ENCODE data around the gene DBNDD2.
A peak's percentile ranks its signal among the peaks of the same experiment; 100 is the strongest.

DBNDD2 gene, protein sequence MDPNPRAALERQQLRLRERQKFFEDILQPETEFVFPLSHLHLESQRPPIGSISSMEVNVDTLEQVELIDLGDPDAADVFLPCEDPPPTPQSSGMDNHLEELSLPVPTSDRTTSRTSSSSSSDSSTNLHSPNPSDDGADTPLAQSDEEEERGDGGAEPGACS

GRCh38 chr20:45407783-45408645 lies at the start of gene DBNDD2:
TSS of gene DBNDD2 (plus strand) at chr20:45408289. CDS start at chr20:45408468, 179 bp downstream.
- DNase-seq (ENCODE audit: low read depth) = no peak

DNA sequence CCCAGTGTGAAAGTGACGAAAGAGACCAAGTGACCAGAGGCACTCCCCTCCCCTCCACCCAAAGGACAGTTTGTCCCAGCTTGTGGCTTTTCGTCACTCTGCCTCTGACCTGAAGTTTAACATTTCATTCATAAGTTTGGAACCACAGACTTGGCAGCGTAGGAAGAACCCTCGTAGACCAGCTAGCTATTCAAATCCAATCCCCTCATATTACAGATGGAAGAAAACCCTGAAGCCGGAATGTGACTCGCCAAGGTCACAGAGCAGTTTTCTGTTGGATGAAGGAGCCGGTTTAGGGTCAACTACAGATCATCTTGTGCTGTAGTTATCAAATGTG lies 49.1 kb upstream of the DBNDD2 start:
- DNase-seq (ENCODE audit: low read depth) = no peak

- peak; percentile 62 for DNase-seq (ENCODE audit: low read depth)
Measured at GRCh38 chr20:45359406-45360148, 48.5 kb upstream of the DBNDD2 start.

- DNase-seq (ENCODE audit: low read depth) = no peak
Measured at GRCh38 chr20:45361793-45362192, 46.3 kb upstream of the DBNDD2 start.

GRCh38 chr20:45362804-45363610 lies 45.1 kb upstream of the DBNDD2 start, which contains the start of gene SYS1:
TSS of gene SYS1 (plus strand) at chr20:45363156. CDS start at chr20:45363532, 376 bp downstream.
- peak; percentile 96 for DNase-seq (ENCODE audit: low read depth)

- no peak for DNase-seq (ENCODE audit: low read depth)
Measured at GRCh38 chr20:45363611-45364492, 44.2 kb upstream of the DBNDD2 start.

- DNase-seq (ENCODE audit: low read depth) = no peak
Measured at GRCh38 chr20:45365444-45365970, 42.6 kb upstream of the DBNDD2 start.

DNA sequence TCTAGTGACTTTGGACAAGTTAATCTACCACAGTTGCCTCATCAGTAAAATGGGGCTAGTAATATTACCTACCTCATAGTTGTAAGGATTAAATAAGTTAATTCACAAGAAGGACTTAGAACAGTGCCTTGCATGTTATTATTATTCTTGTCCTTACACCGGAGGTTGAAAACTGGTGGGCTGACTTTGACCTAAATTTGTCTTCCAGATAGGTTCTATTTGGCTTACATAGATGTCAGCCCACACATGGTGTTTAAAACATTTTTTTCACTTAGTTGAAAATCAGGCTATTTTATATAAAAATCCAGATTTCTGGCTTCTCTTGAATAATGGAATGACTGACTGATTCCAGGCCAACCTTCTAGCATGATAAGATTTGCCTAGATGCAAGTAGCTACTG lies 41.9 kb upstream of the DBNDD2 start:
- DNase-seq (ENCODE audit: low read depth) = no peak

DNA sequence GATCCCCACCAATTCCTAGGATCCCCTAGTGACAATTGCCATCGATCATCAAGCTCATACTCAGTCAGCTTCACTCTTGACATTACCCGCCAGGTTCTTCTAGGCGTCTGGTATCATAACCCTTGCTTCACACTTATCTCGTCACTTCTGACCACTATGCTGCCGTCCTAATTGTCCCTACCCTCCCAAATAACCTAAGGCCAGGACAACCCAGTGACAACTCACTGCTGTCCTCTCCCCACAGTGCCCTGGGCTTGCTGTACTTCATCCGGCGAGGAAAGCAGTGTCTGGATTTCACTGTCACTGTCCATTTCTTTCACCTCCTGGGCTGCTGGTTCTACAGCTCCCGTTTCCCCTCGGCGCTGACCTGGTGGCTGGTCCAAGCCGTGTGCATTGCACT lies 41.5 kb upstream of the DBNDD2 start:
- DNase-seq (ENCODE audit: low read depth) = no peak

DNA sequence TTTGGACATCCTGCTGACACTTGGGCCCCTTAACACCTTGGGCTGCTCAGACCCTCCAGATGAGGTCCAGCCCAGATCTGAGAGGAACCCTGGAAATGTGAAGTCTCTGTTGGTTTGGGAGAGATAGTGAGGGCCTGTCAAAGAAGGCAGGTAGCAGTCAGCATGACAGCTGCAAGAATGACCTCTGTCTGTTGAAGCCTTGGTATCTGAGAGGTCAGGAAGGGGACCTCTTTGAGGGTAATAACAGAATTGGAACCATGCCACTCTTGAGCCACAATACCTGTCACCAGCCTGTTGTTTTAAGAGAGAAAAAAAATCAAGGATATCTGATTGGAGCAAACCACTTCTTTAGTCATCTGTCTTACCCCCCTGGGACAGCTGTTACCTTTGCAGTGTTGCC lies 41.0 kb upstream of the DBNDD2 start:
- DNase-seq (ENCODE audit: low read depth) = no peak

DNA sequence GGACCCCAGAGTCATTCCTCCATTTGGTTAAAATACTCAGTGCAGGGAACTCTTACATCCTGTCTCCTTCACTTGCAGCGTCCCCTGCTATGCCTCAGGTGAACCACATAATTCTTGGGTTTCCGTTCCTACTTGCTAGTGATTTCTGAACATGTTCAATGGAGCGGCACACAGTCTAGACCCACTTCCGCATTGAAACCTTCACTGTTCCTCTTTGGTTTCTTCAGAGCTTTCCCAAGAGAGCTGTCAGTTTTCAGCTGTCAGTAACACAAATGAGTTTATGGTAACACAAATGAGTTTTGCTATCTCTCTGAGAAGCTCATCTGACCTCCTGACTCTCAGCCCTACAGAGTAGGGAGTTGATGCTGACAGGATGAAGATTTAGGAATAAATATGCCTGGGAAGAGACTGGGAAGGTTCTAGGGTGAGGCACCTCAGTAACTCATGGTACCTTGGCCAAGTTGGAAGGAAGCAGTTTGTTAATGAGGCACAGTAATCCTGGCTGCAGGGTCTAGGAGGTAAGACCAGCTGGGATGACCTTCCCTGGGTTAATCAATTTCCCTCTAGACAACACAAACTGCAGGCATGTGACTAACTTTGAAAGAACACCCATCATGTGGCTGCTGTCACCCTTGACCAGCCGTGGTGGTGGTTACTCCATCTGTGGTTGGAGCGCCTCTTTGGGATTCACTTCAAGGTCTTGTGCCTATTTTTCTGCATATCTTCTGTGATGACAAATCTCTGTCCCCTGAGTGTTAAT lies 39.7 kb upstream of the DBNDD2 start:
- no peak for DNase-seq (ENCODE audit: low read depth)

GRCh38 chr20:45370571-45371160 lies 37.4 kb upstream of the DBNDD2 start:
- DNase-seq (ENCODE audit: low read depth) = no peak

DNA sequence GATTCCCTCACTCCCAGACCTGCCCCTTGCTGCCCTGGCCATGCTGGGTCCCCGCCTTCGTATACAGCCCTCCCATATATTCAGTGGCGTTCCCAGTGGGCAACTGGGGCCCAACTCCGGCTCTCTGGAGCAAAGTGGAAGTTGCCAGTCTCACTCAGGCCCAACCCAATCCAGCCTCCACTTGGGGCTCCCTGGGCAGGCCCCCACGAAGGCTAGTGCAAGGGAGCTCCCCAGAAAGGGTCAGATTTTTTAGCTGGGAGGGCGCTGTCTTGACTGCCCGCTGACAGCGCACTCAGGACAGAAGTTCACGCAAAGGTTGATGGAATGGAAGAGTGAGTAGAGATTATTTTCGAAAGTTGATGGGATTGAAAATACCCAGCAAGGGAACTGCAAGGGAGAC lies 35.8 kb upstream of the DBNDD2 start:
- no peak for DNase-seq (ENCODE audit: low read depth)

DNA sequence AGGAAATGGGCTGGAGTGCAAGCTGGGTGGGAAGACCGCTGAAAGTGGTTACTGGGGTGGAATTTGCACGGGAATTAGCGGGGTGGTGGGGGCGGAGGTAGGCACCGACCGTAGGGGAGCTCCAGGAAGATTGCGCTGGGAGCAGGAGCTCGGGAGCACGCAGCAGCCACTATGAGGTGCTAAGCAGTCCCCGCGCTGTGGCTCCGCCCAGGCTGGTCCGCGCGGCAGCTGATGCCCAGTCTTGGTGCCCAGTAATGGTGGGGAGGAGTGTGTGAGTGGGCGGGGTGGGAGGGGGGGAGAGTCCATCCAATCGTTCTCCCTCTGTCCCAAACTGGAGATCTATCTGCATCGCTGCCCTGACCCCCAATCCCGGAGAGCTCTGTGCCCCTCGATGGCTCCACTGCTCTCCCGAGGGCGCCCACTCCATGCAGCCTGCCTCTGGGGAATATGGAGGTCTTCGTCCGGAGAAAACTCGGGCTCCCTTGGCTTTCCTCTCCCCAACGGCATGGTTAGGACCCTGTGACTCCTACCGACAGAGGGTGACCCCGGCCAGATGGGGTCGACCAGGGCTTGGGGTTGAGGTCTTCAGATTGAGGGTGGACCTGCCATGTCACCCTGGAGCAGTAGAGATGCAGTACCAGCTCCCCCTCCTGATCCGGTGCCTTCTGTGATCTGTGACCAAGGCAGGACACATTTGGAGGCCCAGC lies 35.3 kb upstream of the DBNDD2 start:
- no peak for DNase-seq (ENCODE audit: low read depth)

DNA sequence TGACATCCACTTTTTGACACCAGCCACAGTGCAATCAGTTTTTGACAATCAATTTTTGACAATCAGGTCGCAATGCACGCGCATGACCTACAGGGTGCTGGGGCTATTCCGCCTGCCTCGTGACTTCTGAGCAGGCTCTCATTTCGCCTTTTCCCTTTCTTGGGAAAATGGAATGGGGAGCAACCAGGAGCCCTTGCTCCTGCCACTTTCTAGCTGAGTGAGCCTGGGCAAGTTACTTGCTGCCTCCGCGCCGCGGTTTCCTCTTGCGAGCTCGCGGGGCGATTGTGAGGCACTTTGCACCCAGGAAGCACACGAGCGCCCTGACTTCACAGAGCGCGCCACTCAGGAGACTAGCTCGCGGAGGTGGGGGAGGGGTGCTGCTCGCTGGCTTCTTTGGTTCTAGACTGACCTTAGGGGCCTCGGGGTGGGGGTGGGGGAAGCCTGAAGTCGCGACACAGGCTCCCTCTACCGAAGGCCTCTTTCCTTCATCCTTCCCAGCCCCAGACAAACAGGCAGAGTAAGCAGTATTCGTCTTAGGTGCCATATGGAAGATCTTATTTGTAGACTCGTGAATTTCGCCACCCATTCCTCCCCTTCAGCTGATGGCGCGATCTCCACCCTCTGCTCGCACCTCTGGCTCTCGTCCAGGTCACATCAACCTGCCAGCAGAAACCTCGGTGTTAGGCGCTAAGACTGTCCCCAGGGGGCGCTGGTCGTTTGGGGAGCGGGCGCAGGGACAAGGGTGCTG lies 34.6 kb upstream of the DBNDD2 start:
- DNase-seq (ENCODE audit: low read depth) = peak; percentile 58

GRCh38 chr20:45374101-45374467 lies 34.0 kb upstream of the DBNDD2 start:
- DNase-seq (ENCODE audit: low read depth) = no peak

GRCh38 chr20:45374966-45375365 lies 33.1 kb upstream of the DBNDD2 start:
- DNase-seq (ENCODE audit: low read depth) = no peak

GRCh38 chr20:45377269-45377668 lies 30.8 kb upstream of the DBNDD2 start:
- DNase-seq (ENCODE audit: low read depth) = no peak

Measured in stromal cell of bone marrow (primary cell).